Neural cell (in vitro differentiated cells): ENCODE measurements around the gene MINDY2. TPM values are rescaled to one million over a fixed set of nuclear protein-coding genes. Genes with fewer than 3 reads are reported as not detected.

Experiments
- H2AFZ ChIP-seq: fragments of 200-600, 300-800 bp; sonication (generic), shearing (Covaris generic); 2 replicates; pipeline ENCODE4 v1.6.0; 2014; ENCODE audit warnings: low read depth, mild to moderate bottlenecking, antibody characterized with exemption, low read length, moderate library complexity
- H3F3A ChIP-seq: fragments of 200-600 bp; shearing (Covaris generic); 2 replicates; pipeline ENCODE4 v1.6.1; 2016; ENCODE audit warnings: mild to moderate bottlenecking, moderate library complexity, mixed read lengths, antibody characterized with exemption, low read length; ENCODE audit not compliant: insufficient read depth, poor library complexity, severe bottlenecking
- H3K27ac ChIP-seq: fragments of 200-600, 300-800 bp; sonication (generic), shearing (Covaris generic); 2 replicates; pipeline ENCODE4 v1.5.1; 2014; ENCODE audit warnings: mild to moderate bottlenecking, low read length, moderate library complexity
- H3K27me3 ChIP-seq: fragments of 300-800, 200-600 bp; sonication (generic), shearing (Covaris generic); 2 replicates; pipeline ENCODE4 v1.6.0; 2014; ENCODE audit warnings: mild to moderate bottlenecking, low read depth, low read length, moderate library complexity; ENCODE audit not compliant: insufficient read depth
- H3K36me3 ChIP-seq: fragments of 300-800, 200-600 bp; sonication (generic), shearing (Covaris generic); 2 replicates; pipeline ENCODE4 v1.5.1; 2014; ENCODE audit warnings: mild to moderate bottlenecking, antibody characterized with exemption, low read length, moderate library complexity; ENCODE audit not compliant: insufficient read depth
- H3K4me2 ChIP-seq: fragments of 300-800, 200-600 bp; sonication (generic), shearing (Covaris generic); 2 replicates; pipeline ENCODE4 v1.6.0; 2014; ENCODE audit warnings: mild to moderate bottlenecking, low read length
- H3K4me3 ChIP-seq: fragments of 300-800, 200-600 bp; sonication (generic), shearing (Covaris generic); 2 replicates; pipeline ENCODE4 v1.5.1; 2014; ENCODE audit warnings: mild to moderate bottlenecking, low read length, moderate library complexity
- H3K79me2 ChIP-seq: fragments of 200-600 bp; shearing (Covaris generic); replicated peaks from 2 replicates; pipeline ENCODE4 v1.6.0; 2014; ENCODE audit warnings: mild to moderate bottlenecking, low read length, moderate library complexity; ENCODE audit not compliant: insufficient read depth
- H3K9ac ChIP-seq: fragments of 300-800, 200-600 bp; sonication (generic), shearing (Covaris generic); 2 replicates; pipeline ENCODE4 v1.6.1; 2016; ENCODE audit warnings: mild to moderate bottlenecking, low read length, mixed read lengths
- H3K9me2 ChIP-seq: fragments of 200-600 bp; shearing (Covaris generic); 2 replicates; pipeline ENCODE4 v1.6.1; 2016; ENCODE audit warnings: mild to moderate bottlenecking, low read length, mixed read lengths; ENCODE audit not compliant: insufficient read depth
- H3K9me3 ChIP-seq: fragments of 200-600, 300-800 bp; sonication (generic), shearing (Covaris generic); 2 replicates; pipeline ENCODE4 v1.6.1; 2016; ENCODE audit warnings: mild to moderate bottlenecking, mixed run types, low read length, moderate library complexity, mixed read lengths
- H4K20me1 ChIP-seq: fragments of 200-600 bp; shearing (Covaris generic); 2 replicates; pipeline ENCODE4 v1.6.1; 2016; ENCODE audit warnings: mild to moderate bottlenecking, mixed run types; ENCODE audit not compliant: insufficient read depth
- EP300 ChIP-seq: fragments of 450-650 bp; conservative IDR thresholded peaks from 2 replicates; pipeline ENCODE4 v1.6.1; 2014; ENCODE audit warnings: antibody characterized with exemption, mild to moderate bottlenecking, moderate library complexity; ENCODE audit not compliant: poor library complexity, severe bottlenecking
- EZH2 ChIP-seq: fragments of 200-600, 300-800 bp; shearing (Covaris generic), sonication (generic); IDR thresholded peaks from 2 replicates; pipeline ENCODE4 v1.6.1; 2014; ENCODE audit warnings: antibody characterized with exemption, low read length, borderline replicate concordance, mild to moderate bottlenecking; ENCODE audit not compliant: insufficient read depth, poor library complexity, severe bottlenecking
- MXI1 ChIP-seq: fragments of 450-650 bp; conservative IDR thresholded peaks from 2 replicates; pipeline ENCODE4 v1.6.1; 2014; ENCODE audit warnings: antibody characterized with exemption, mild to moderate bottlenecking; ENCODE audit not compliant: poor library complexity, severe bottlenecking
- POLR2AphosphoS5 ChIP-seq: IDR thresholded peaks from 2 replicates; pipeline ENCODE4 v1.6.1; 2012
- RAD21 ChIP-seq: fragments of 450-650 bp; conservative IDR thresholded peaks from 2 replicates; pipeline ENCODE4 v1.6.1; 2014; ENCODE audit warnings: antibody characterized with exemption, mild to moderate bottlenecking, moderate library complexity
- REST ChIP-seq: IDR thresholded peaks from 2 replicates; pipeline ENCODE4 v1.6.1; 2012; ENCODE audit warnings: borderline replicate concordance
- SMC3 ChIP-seq: fragments of 450-650 bp; conservative IDR thresholded peaks from 2 replicates; pipeline ENCODE4 v1.6.1; 2014; ENCODE audit warnings: antibody characterized with exemption, mild to moderate bottlenecking, moderate library complexity; ENCODE audit not compliant: poor library complexity
- TAF1 ChIP-seq: IDR thresholded peaks from 2 replicates; pipeline ENCODE4 v1.6.1; 2012; ENCODE audit warnings: low read depth
- polyA plus RNA-seq: library from polyadenylated mRNA; depleted of rRNA; stranded (reverse); fragments of >200 nt; gene quantifications from 2 replicates; pipeline ENCODE4 v1.2.3, GENCODE V29; 2014
- TF ChIP-seq, protein P1 (sequence below): fragments of 450-650 bp; IDR thresholded peaks from 2 replicates; pipeline ENCODE4 v1.5.1; 2014; ENCODE audit warnings: antibody characterized with exemption, mild to moderate bottlenecking, moderate library complexity; ENCODE audit not compliant: poor library complexity, severe bottlenecking

Gene MINDY2
- polyA plus RNA-seq, 1 donor from 2014 or later: 22.8 TPM

DNA sequence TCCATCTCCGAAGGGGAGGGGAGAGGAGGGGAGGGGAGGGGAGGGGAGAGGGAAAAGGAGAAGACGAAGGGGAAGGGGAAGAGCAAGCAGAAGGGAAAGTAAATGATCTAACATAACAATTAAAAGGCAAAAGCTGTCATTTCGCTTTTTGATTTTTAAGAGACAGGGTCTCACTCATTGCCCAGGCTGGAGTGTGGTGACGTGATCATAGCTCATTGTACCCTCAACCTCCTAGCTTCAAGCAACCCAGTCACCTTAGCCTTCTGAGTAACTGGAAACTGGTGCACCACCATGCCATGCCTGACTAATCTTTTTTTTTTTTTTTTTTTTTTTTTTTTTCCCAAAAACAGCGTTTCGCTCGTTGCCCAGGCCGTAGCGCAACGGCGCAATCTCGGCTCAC is 44.2 kb upstream of the MINDY2 start:
- H3K27ac ChIP-seq: no peak overlapping the region
- TF ChIP-seq, protein P1, sequence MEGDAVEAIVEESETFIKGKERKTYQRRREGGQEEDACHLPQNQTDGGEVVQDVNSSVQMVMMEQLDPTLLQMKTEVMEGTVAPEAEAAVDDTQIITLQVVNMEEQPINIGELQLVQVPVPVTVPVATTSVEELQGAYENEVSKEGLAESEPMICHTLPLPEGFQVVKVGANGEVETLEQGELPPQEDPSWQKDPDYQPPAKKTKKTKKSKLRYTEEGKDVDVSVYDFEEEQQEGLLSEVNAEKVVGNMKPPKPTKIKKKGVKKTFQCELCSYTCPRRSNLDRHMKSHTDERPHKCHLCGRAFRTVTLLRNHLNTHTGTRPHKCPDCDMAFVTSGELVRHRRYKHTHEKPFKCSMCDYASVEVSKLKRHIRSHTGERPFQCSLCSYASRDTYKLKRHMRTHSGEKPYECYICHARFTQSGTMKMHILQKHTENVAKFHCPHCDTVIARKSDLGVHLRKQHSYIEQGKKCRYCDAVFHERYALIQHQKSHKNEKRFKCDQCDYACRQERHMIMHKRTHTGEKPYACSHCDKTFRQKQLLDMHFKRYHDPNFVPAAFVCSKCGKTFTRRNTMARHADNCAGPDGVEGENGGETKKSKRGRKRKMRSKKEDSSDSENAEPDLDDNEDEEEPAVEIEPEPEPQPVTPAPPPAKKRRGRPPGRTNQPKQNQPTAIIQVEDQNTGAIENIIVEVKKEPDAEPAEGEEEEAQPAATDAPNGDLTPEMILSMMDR: no peak
- no peak for TF ChIP-seq RAD21
- TF ChIP-seq POLR2AphosphoS5: no peak
- TF ChIP-seq MXI1: no peak
- TF ChIP-seq EZH2: no peak
- no peak for TF ChIP-seq EP300
- TF ChIP-seq REST: no peak
- TF ChIP-seq TAF1: no peak
- TF ChIP-seq SMC3: no peak
- H3K79me2 ChIP-seq: peaks cover 80% of the 10 kb centered on the region
- H3K36me3 ChIP-seq: no peaks in the 10 kb centered on the region
- no peaks in the 10 kb centered on the region for H4K20me1 ChIP-seq
- H3K9me2 ChIP-seq: no peaks in the 10 kb centered on the region
- H3K9ac ChIP-seq: no peak overlapping the region
- no peaks in the 10 kb centered on the region for H3F3A ChIP-seq
- H3K4me3 ChIP-seq: no peak overlapping the region
- no peaks in the 10 kb centered on the region for H3K9me3 ChIP-seq
- no peak overlapping the region for H3K4me2 ChIP-seq
- H3K27me3 ChIP-seq: no peaks in the 10 kb centered on the region
- H2AFZ ChIP-seq: no peak overlapping the region

DNA sequence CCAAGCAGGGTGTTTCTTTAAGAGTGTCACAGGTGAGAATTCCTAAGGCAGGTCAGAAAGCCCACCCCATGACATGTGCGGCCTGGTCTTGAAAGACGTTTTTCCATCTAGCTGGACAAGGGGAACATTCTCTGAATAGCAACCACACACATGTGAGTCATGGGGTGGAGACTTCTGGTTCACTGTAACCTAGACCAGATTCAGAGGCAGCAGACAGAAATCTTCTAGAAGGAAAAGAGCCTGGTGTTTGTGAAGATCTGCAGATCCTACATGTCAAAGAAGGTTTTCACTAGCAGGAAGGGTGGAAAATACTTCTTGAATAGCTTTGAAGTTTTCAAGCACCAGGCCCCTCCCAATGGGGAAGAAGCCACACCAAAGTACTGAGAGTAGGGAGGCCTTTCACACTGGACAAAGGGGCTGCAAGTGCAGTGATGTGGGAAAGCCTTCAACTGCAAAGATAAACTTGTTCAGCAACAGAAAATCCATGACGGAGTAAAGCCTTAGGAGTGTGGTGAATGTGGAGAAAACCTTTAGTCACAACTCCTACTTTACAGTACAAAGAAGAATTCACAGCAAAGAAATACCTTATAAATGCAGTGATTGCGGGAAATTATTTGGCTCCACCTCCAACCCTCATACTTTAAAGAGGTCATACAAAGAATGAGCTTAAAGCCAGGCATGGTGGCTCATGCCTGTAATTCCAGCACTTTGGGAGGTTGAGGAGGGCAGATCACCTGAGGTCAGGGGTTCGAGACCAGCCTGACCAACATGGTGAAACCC is 39.2 kb upstream of the MINDY2 start:
- H3K4me3 ChIP-seq: no peak overlapping the region
- H3F3A ChIP-seq: no peaks in the 10 kb centered on the region
- TF ChIP-seq, protein P1: no peak
- no peak for TF ChIP-seq POLR2AphosphoS5
- no peak for TF ChIP-seq RAD21
- no peak for TF ChIP-seq REST
- TF ChIP-seq MXI1: no peak
- TF ChIP-seq EZH2: no peak
- TF ChIP-seq TAF1: no peak
- no peak for TF ChIP-seq EP300
- no peak for TF ChIP-seq SMC3
- H3K27ac ChIP-seq: no peak overlapping the region
- H3K79me2 ChIP-seq: peaks cover 71% of the 10 kb centered on the region
- H3K4me2 ChIP-seq: no peak overlapping the region
- no peaks in the 10 kb centered on the region for H3K9me2 ChIP-seq
- H3K9ac ChIP-seq: no peak overlapping the region
- no peaks in the 10 kb centered on the region for H3K27me3 ChIP-seq
- no peak overlapping the region for H2AFZ ChIP-seq
- H3K36me3 ChIP-seq: no peaks in the 10 kb centered on the region
- H4K20me1 ChIP-seq: no peaks in the 10 kb centered on the region
- H3K9me3 ChIP-seq: no peaks in the 10 kb centered on the region
